HG02981 (cell line): ENCODE measurements around the gene TP53BP1.

Experiments
- ATAC-seq: cut with Tn5 transposase; IDR thresholded peaks from one replicate; pipeline ENCODE4 v1.9.1; 2021; ENCODE audit warnings: mild to moderate bottlenecking, moderate library complexity; ENCODE audit not compliant: unreplicated experiment

The TP53BP1 gene

DNA sequence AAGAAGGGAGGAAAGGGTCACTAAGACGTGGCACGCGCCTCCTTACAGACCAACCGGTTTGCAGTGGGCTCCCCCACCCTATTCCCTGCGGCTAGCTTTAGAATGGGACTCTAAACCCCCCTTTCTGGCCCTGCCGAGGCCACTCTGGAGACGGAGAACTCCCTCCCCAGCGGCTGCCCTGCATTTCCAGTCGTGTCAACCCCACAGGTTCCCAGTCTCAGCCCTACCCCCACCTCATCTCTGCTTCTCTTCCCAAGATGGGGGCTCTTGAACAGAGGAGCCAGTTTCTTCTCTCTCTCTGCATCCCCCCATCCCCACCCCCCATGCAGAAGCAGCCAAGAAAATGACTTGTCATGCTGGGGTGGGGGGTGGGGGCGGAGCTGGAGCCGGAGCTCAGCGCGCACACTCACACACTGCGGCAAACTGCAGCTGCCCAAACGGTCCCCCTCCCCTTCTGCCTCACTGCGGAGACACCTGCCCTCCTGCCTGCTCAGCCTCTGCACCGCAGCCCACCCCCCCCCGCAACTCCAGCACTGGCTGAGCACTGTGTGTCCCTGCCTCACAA, 25.3 kb upstream of the TP53BP1 start:
- ATAC-seq = no peak

DNA sequence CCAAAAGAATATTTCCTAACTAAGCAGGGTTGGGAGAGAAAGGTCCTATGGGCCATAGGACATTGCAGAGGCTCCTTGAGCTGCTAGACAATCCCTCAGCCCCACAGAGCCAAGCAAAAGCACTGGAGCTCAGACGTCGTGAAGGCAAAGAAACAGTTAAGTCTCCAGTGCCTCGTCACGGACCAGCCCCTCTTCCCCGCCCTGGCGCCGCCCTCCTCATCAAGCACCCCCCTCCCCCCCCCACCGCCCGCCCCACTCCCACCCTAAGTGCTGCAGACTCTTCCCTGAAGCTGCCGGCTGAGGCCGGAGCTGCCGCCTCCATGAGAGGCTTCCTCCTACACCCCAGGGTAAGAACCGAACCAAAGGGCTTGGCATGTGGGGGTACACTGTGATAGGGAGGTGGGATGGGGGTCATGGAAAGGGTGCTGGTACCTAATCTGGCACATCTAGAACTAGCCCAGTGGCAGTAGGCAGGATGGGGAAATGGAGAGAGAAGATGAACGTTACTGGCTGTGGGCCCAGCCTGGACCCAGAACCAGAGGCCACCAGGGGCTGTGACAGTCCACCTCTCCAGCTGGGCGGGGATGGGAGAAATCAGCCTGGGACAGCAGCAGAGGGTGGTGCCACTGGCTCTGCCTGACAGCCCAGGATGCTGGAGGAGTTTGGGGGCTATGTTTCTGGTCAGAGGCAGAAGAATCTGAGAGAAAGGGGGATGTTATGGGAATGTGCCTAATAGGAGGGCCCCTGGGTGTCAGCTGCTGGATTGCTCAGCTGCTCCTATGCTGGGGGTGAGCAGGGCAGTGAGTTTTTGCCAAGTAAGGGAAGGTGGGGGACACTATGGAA, 24.6 kb upstream of the TP53BP1 start, which contains the start of gene MAP1A:
MAP1A (plus strand) TSS at position 255 of the 843 bp plus-strand sequence. CDS start 3,866 bp downstream, outside the sequence.
- no peak for ATAC-seq

- ATAC-seq = no peak
Measured at GRCh38 chr15:43516801-43517353, 23.9 kb upstream of the TP53BP1 start.

- no peak for ATAC-seq
Measured at GRCh38 chr15:43516185-43516584, 23.2 kb upstream of the TP53BP1 start.

DNA sequence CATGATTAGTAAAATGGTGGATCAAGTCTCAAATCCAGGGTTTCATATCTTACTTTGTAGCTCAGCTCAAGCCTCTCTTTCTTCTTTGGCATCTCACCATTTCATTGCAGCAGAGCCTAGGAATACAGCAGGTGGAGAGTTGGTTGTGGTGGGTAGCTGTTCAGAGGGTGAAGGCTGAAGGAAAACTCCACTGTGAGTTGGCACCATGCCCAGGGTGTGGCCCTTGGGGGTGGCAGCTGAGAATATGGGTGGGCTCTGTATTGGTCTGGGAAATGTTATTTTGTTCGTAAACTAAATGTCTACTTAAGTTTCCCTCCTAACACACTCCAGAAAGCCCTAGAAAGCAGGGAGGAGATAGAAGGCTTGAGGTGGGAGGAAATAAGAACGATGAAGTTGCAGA, 22.8 kb upstream of the TP53BP1 start:
- ATAC-seq = no peak

DNA sequence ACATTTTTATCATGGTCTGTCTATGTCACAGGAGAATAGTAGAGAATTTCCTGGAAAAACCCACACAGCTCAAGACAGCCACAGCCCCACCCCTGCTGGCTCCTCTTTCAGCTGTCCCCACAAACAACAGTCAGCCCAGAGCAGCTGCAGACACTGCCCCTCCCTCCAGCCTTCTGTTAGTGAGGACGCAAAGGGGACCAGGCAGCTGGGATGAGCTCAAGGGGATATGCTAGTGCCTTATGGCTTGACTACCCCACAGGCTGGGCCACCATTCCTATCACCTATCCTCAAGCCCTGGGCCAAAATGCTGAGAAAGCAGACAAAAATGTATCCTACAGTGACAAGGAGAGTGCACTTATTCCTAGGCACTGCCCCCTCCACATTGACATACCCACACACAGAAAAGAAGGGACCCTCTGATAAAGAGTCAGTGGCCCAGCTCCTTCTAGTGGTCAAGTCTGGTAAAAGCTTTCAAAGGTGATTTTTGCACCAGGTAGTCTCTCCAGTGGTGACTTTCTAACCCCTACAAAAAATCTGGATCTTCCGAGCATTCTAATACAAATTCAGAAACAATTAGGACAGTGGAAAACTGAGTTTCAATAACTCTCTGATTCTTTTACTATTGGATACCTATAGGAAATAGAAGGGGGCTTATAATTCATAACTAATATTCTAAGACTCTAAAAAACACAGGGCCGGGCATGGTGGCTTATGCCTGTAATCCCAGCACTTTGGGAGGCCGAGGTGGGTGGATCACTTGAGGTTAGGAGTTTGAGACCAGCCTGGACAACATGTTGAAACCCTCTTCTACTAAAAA, 21.5 kb upstream of the TP53BP1 start:
- ATAC-seq = no peak

- no peak for ATAC-seq
Measured at GRCh38 chr15:43513550-43513949, 20.6 kb upstream of the TP53BP1 start.

DNA sequence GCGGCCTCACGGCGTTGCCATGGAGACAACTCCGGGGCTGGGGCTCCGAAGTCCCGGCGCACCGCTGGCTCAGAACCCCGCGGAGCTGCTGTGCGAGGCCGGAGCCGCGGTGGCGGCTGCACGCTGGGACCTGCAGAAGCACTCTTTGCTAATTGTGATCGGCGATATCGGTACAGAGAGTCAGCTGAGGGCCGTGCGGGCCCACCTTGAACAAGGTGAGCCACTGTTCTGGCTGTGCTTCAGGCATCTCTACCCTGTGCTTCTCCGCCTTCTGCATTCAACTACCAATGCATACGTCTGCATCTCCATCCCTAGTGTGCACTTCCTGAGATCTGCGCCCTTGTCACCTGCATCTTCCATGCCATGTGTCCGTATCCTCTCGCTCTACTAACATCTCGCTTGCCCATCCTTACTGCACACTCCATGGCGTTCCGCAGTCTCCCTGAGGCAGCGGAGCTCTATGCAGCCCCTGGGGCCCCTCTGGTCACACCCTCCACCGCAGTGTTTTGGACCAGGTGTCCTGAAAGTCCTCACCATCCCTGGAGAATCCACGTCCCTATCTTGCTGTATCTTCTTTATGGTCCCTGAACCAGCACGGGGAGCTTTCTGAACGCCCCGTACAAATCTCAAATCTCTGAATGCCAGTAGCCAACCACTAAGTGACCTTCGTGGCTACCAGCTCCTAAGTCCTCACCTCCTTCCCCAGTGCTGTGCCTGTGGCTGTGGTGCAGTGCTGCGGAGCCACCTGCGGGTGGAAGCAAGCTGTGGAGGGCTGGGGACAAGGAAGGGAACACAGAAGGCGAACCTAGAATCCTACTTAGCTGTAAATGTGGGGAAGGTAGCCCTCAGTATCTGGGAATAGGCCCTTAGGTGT, 18.3 kb upstream of the TP53BP1 start:
- no peak for ATAC-seq

- peak; percentile 94 for ATAC-seq
Measured at GRCh38 chr15:43510200-43511011, 17.4 kb upstream of the TP53BP1 start.

DNA sequence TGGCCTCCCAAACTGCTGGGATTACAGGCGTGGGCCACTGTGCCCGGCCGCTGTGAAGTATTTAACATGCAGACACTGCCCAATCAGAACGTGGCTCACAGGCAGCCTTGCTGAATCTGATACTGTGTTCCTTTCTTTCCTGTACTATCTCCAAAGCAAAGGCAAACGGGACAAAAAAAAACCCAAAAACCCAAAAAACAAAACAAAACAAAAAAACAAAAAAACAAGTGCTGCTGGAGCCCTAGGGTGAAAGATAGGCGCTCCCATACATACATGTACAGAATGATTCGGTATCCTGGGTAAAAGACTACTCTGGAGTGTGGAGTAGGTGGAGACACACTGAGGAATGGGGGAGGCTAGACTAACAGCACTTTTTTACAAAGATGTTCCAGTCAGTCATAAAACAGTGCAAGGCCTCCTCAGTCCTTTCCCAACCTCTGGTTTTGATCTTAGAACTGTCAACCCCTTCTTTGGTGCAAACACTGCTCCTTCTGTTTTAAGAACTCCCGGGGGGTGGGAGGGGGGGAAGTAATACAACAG, 16.8 kb upstream of the TP53BP1 start:
- no peak for ATAC-seq

- ATAC-seq = no peak
Measured at GRCh38 chr15:43508991-43509659, 16.2 kb upstream of the TP53BP1 start.

DNA sequence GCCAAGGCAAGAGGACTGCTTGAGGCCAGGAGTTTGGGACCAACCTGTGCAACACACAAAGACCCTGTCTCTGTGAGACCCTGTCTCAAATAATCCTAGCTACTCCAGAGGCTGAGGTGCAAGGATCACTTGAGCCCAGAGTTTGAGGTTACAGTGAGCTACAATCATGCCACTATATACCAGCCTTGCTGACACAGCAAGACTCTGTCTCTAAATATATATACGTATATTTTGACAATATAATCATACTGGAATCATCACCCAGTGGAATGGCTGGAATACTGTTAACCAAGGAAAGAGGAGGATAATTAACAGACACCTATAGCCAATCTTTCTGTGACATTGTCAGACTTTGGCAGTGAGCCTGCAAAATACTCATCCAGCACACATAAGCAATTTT, 15.5 kb upstream of the TP53BP1 start:
- no peak for ATAC-seq

- ATAC-seq = no peak
Measured at GRCh38 chr15:43505738-43506137, 12.8 kb upstream of the TP53BP1 start.

- no peak for ATAC-seq
Measured at GRCh38 chr15:43499635-43500034, 6.7 kb upstream of the TP53BP1 start.

DNA sequence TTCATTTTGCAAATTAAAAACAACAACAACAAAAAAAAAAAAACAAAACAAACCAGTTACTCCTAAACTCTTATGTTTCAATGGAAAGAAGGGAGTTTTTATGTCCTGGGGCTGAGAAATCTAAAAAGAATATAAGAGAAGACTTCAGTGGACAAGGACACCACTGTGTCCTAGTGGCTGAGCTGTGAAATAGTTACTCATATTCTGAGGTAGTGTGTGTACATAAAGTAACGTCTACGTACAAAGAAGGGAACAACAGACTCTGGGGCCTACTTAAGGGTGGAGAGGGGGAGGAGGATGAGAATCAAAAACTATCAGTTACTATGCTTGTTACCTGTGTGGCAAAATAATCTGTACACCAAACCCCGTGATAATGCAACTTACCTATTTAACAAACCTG, 6.0 kb upstream of the TP53BP1 start:
- ATAC-seq = no peak

DNA sequence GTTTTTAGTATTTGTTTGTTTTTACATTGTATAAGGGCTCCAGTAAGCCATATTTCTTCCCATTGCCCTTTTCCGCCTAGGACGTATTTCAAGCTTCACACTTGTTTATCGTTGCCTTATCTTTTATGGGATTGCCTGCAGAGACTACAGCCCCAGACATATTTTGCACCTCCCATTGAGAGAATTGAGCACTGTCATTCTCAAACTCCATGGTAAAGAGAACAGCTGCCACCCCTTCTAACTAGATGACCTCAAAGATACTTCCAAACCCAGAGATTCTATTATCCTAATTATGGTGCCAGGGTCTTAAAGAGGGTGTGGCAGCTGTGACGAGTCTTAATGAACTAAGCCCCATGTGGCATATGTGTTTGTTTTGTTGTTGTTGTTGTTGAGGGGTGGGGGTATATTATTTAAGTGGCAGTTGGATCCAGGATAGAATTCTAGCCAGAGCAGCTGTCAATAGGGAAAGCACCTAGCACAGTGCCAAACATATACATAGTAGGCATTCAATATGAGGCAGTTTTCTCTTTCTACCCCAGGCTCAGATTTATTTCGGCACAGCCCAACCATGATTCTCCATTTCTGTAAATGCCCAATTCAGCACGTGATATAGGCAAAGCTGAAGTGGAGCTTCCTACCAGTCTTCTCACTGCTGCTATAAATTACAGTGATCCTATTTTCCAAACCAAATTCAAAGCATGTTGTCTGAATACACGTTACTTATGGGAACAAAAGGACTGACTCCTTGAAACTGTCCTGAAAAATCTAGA, 932 bp upstream of the TP53BP1 start:
- no peak for ATAC-seq

- ATAC-seq = no peak
Measured at GRCh38 chr15:43492266-43492665, 690 bp downstream of the TP53BP1 start.

GRCh38 chr15:43489191-43489590, 3.8 kb downstream of the TP53BP1 start:
- no peak for ATAC-seq
